Stimulated activated CD4-positive, alpha-beta T cell treated with anti-CD3 and anti-CD28 coated beads, TNF-alpha, amount 100 ng/mL, for 4 hours (primary cell): ENCODE results near the gene KHDRBS1.
"Not testable (repeated sequence)": the region's sequence is repeated elsewhere in the genome, so short reads cannot be mapped to it uniquely, and the experiment has no call there.

ENCODE experiments used
- DNase-seq, 3 experiments: peaks; one replicate each; pipeline ENCODE4 v3.0.0-alpha.2; 2020; ENCODE audit warnings: low read depth in 3 of 3

KHDRBS1 gene

DNA sequence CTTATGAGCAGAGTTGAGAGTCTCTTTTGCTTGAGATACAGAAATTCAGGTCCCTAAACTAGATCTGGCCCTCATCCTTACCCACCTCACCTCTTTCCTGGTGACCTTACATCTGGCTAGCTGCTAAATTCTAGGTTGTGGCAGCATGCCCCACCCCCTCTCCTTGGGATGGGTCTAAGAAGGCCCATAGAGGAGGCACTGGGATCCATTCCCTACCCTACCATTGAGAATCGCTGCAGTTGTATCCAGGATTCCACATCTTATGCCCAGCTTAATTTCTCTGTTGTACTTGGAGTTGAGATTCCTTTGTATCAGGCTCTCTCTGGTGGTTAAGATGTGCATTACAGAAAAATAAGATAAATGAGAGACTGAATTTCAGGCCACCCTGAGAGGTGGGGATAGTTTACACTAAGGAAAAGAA lies 49.6 kb downstream of the KHDRBS1 start:
- no peak for DNase-seq

DNA sequence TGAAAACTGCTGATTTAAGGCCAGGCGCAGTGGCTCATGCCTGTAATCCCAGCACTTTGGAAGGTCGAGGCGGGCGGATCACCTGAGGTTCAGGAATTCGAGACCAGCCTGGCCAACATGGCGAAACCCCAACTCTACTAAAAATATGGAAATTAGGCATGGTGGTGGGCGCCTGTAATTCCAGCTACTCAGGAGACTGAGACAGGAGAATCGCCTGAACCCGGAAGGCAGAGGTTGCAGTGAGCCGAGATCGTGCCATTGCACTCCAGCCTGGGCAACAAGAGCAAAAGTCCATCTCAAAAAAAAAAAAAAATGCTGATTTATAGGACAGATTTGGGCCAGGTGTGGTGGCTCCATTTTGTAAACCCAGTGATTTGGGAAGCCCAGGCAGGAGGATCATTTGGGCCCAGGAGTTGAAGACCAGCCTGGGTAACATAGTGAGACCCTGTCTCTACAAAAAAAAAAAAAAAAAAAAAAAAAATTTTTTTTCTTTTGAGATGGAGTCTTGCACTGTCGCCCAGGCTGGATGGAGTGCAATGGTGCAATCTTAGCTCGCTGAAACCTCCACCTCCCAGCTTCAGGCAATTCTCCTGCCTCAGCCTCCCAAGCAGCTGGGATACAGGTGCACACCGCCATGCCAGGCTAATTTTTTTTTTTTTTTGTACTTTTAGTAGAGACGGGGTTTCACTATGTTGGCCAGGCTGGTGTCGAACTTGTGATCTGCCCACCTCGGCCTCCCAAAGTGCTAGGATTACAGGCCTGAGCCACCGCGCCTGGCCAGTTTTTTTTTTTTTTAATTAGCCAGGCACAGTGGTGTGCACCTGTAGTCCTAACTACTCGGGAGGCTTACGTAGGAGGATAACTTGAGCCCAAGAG lies 52.2 kb downstream of the KHDRBS1 start:
- not testable (repeated sequence) for DNase-seq

- DNase-seq: no peak
Measured at GRCh38 chr1:32066489-32066873, 52.8 kb downstream of the KHDRBS1 start.

GRCh38 chr1:32068957-32069588 lies 55.4 kb downstream of the KHDRBS1 start:
- DNase-seq: no peak

GRCh38 chr1:32071758-32072621 lies 58.3 kb downstream of the KHDRBS1 start:
- DNase-seq: no peak

- peak; percentile 81 to 84 (median 83) for DNase-seq
Measured at GRCh38 chr1:32072622-32073298, 59.1 kb downstream of the KHDRBS1 start, which contains the start of gene TMEM39B. Gene TMEM39B, plus strand, starts transcription at chr1:32072939. Its CDS starts 109 bp downstream, at chr1:32073048.

DNA sequence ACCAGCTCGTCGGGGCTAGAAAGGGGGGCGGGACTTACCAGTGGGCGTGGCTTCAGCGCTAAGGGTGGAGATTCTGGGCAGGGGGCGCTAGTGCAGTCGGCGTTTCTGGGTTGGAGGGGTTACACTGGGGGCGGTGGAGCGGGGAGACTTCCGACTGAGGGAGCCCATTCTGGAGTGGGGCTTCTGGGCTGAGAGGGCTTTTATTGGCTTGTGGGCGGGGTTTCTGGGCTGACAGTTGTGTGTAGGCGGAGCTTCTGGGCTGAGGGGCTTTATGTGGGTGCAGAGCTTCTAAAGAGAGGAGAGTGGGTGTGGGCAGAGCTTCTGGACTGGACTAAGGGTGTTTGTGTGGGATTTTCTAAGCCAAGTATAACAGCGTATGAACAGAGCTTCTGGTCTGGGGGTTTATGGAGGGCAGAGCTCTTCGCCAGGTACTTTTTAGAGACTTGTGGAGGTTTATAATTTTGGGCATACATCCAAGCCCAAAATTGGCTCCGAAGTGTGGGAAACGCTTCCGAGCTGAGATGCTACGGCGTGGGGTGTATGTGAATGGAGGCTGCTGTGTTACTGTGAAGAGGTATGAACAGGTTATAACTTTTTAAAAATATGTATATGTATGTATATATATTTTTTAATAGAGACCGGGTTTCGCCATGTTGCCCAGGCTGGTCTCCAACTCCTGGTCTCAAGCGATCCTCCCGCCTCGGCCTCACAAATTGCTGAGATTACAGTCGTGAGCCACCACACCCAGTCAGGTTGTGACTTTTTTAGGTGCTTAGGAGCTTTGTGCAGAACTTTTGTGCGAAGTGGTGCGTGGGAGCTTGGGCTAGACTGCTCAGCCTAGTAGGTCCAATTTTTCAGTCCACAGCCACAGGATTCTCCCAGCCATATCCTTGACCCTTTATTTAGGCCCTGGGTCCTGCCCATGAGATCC lies 59.9 kb downstream of the KHDRBS1 start:
- no peak for DNase-seq

- DNase-seq: no peak
Measured at GRCh38 chr1:32074841-32075240, 61.2 kb downstream of the KHDRBS1 start.

DNA sequence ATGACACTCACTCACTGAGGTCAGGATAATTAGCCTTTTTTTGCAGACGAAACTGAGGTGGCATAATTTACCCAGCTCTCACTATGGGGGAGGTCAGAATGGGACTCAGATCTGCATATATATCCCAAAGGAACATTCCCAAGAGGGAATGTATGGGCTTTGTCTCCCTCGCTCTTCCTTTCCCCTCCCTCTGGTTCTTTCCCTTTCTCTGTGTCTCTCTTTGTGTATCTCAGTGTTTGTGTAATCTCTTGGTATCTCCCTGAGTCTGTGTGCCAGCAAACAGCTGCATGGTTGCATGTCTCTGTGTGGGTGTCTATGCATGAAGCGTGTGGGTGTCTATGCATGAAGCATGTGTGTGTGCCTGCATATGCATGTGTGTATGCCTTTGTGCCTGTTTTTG lies 63.8 kb downstream of the KHDRBS1 start:
- no peak for DNase-seq

DNA sequence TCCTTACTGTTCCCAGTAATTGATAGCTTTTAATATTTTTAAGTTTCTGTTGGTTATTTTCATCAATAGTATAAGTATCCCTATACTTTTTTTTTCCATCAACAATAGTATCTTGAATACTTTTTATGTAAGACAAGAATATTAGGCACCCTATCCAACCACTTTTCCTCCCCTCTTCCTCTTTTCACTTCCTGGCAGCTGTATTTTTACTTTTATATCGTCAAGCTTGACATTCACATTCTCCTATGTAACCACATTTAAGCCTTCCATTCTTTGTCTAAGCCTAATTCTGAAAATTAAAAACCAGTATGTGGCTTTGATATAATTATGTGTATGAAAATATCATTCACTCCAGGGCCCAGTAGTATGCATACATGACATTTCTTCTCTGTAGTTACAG lies 68.4 kb downstream of the KHDRBS1 start:
- DNase-seq: no peak

- not testable (repeated sequence) for DNase-seq
Measured at GRCh38 chr1:32086381-32086780, 72.7 kb downstream of the KHDRBS1 start.

DNA sequence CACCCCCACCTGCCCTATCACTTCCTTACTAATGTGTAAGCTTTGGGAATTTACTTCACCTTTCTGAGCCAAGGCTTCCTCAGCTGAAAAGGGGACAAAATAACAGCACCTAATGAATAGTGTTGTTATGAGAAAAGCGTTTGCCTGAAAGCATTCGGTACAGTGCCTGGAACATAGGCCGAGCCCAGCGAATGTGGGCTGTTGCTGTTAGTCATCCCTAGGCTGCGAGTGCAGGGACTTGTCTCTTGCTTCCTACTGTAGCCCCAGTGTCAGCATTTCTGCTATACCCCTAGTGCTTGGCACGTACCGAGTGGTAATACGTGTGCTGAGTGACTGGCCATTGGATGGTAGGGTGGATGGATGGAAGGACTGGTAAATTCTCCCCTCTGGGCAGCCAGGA lies 77.5 kb downstream of the KHDRBS1 start:
- no peak for DNase-seq

DNA sequence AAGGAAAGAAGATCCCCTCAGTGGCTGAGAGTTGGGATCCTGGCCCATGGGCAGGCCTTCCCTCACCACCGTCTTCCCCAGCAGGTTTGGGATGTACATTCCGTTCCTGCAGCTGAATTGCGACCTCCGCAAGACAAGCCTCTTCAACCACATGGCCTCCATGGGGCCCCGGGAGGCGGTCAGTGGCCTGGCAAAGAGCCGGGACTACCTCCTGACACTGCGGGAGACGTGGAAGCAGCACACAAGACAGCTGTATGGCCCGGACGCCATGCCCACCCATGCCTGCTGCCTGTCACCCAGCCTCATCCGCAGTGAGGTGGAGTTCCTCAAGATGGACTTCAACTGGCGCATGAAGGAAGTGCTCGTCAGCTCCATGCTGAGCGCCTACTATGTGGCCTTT lies 77.9 kb downstream of the KHDRBS1 start:
- no peak for DNase-seq
